HL-60 (cell line): ENCODE results near the gene SLC30A4.

Experiments used
- DNase-seq, 2 experiments: peaks; one replicate each; pipeline ENCODE4 v3.0.0-alpha.2; 2010 to 2020; ENCODE audit warnings: low read depth in 1 of 2, low spot score in 1 of 2
- H3K27ac ChIP-seq: fragments of 250-450 bp; sonication (Bioruptor Pico); replicated peaks from 2 replicates; pipeline ENCODE4 v1.5.1; 2020; ENCODE audit warnings: mild to moderate bottlenecking, moderate library complexity
- H3K27me3 ChIP-seq: fragments of 250-450 bp; sonication (Bioruptor Pico); 2 replicates; pipeline ENCODE4 v1.5.1; 2021; ENCODE audit warnings: mild to moderate bottlenecking, moderate library complexity; ENCODE audit not compliant: insufficient read depth, poor library complexity, severe bottlenecking
- H3K4me3 ChIP-seq: replicated peaks from 2 replicates; pipeline ENCODE4 v1.5.1; 2011; ENCODE audit warnings: mild to moderate bottlenecking, control low read depth, low read length; ENCODE audit not compliant: insufficient read depth
- CTCF ChIP-seq: IDR thresholded peaks from one replicate; pipeline ENCODE4 v1.5.1; 2011; ENCODE audit warnings: low read length, control low read depth, inconsistent platforms; ENCODE audit not compliant: insufficient read depth
- GABPA ChIP-seq: IDR thresholded peaks from 2 replicates; pipeline ENCODE4 v1.6.1; 2012; ENCODE audit warnings: low read depth
- POLR2AphosphoS5 ChIP-seq: IDR thresholded peaks from 2 replicates; pipeline ENCODE4 v1.6.1; 2012; ENCODE audit warnings: low read depth
- SPI1 ChIP-seq: IDR thresholded peaks from 2 replicates; pipeline ENCODE4 v1.6.1; 2012; ENCODE audit warnings: low read depth, mild to moderate bottlenecking, borderline replicate concordance
- TF ChIP-seq, protein P1 (sequence below): IDR thresholded peaks from 2 replicates; pipeline ENCODE4 v1.6.1; 2012; ENCODE audit warnings: low read depth; ENCODE audit not compliant: insufficient replicate concordance

Gene SLC30A4

GRCh38 chr15:45471151-45471550 is 51.4 kb downstream of the SLC30A4 start:
- no peak for TF ChIP-seq POLR2AphosphoS5
- no peak for TF ChIP-seq SPI1
- TF ChIP-seq, protein P1, sequence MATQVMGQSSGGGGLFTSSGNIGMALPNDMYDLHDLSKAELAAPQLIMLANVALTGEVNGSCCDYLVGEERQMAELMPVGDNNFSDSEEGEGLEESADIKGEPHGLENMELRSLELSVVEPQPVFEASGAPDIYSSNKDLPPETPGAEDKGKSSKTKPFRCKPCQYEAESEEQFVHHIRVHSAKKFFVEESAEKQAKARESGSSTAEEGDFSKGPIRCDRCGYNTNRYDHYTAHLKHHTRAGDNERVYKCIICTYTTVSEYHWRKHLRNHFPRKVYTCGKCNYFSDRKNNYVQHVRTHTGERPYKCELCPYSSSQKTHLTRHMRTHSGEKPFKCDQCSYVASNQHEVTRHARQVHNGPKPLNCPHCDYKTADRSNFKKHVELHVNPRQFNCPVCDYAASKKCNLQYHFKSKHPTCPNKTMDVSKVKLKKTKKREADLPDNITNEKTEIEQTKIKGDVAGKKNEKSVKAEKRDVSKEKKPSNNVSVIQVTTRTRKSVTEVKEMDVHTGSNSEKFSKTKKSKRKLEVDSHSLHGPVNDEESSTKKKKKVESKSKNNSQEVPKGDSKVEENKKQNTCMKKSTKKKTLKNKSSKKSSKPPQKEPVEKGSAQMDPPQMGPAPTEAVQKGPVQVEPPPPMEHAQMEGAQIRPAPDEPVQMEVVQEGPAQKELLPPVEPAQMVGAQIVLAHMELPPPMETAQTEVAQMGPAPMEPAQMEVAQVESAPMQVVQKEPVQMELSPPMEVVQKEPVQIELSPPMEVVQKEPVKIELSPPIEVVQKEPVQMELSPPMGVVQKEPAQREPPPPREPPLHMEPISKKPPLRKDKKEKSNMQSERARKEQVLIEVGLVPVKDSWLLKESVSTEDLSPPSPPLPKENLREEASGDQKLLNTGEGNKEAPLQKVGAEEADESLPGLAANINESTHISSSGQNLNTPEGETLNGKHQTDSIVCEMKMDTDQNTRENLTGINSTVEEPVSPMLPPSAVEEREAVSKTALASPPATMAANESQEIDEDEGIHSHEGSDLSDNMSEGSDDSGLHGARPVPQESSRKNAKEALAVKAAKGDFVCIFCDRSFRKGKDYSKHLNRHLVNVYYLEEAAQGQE, result no peak
- no peak for TF ChIP-seq GABPA
- no peak for TF ChIP-seq CTCF
- H3K4me3 ChIP-seq, result no peak overlapping the region
- DNase-seq, result no peak
- no peak overlapping the region for H3K27ac ChIP-seq
- no peaks in the 10 kb centered on the region for H3K27me3 ChIP-seq

- no peak for DNase-seq
- Histone ChIP-seq H3K27ac (no peak overlapping the region), H3K4me3 (no peak overlapping the region), H3K27me3 (no peaks in the 10 kb centered on the region)
- no peak for TF ChIP-seq POLR2AphosphoS5
- TF ChIP-seq CTCF, result no peak
- no peak for TF ChIP-seq SPI1
- TF ChIP-seq GABPA, result no peak
- TF ChIP-seq, protein P1, result no peak
Measured at GRCh38 chr15:45469441-45469840, 53.1 kb downstream of the SLC30A4 start.

DNA sequence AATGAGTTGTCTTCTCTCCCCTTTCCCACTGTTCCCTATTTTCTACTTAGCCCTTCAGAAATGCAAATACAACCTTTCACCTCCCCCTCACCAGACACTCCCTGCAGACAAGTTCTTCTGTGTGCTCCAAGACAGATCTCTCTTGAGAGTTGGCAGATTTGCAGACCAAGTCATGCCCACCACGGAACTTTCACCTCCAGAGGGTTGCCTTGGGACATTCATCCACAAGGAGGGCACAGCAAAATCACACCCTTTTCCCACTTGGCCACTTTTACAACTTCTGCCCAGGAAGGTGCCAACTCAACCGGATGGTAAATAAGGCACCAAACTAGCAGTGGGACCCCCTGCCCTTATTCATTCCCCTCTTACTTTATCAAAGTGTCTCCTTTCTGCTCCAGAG is 53.5 kb downstream of the SLC30A4 start:
- no peak overlapping the region for H3K27ac ChIP-seq
- DNase-seq, result no peak
- no peaks in the 10 kb centered on the region for H3K27me3 ChIP-seq
- H3K4me3 ChIP-seq, result no peak overlapping the region
- TF ChIP-seq POLR2AphosphoS5 (no peak), CTCF (no peak), GABPA (no peak), SPI1 (no peak)
- TF ChIP-seq, protein P1, result no peak
